ENCODE results near the gene VTI1B.
"Not testable (repeated sequence)": the region's sequence is repeated elsewhere in the genome, so short reads cannot be mapped to it uniquely, and the experiment has no call there.

Gene VTI1B

GRCh38 chr14:67674480-67675218 is at the start of gene VTI1B:
Gene VTI1B, minus strand, starts transcription at chr14:67674632. Its CDS starts 143 bp downstream, at chr14:67674489.
- DNase-seq, result peak; percentile 74

GRCh38 chr14:67722293-67722692 is 47.9 kb upstream of the VTI1B start:
- DNase-seq, result no peak

GRCh38 chr14:67721875-67722274 is 47.4 kb upstream of the VTI1B start:
- no peak for DNase-seq

GRCh38 chr14:67719866-67720265 is 45.4 kb upstream of the VTI1B start:
- DNase-seq, result no peak

DNA sequence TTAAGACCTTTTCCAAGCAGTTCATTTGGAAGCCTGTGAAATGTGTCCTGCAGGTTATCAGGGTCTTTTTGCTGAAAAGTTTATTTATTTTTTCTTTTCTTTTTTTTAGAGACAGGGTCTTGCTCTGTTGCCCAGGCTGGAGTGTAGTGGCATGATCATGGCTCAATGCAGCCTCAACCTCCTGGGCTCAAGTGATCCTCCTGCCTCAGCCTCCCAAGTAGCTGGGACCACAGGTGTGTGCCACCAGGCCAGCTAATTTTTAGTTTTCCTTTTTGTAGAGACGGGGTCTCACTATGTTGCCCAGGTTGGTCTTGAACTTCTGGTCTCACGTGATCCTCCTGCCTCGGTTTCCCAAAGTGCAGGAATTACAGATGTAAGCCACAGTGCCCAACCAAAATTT is 45.0 kb upstream of the VTI1B start:
- not testable (repeated sequence) for DNase-seq

- no peak for DNase-seq
Measured at GRCh38 chr14:67718265-67718664, 43.8 kb upstream of the VTI1B start.

DNA sequence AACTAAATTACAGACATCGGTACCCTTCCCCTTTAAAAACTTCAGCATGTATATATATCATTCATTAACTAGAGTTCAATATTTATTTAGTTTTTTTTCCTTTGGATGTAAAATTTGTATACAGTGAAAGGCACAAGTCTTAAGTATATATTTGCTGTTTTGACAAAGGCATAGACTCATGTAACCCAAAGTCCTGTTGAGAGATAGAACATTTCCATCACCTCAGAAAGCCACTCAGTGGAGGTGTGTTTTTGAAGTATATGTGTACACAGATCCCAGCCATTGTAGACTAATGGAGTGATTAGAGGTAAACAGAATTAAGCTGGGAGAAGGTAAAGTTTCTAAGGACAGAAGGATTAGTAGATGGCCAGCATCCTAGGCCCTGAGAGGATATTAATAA is 42.6 kb upstream of the VTI1B start:
- DNase-seq, result no peak

GRCh38 chr14:67710209-67710608 is 35.8 kb upstream of the VTI1B start:
- DNase-seq, result no peak

DNA sequence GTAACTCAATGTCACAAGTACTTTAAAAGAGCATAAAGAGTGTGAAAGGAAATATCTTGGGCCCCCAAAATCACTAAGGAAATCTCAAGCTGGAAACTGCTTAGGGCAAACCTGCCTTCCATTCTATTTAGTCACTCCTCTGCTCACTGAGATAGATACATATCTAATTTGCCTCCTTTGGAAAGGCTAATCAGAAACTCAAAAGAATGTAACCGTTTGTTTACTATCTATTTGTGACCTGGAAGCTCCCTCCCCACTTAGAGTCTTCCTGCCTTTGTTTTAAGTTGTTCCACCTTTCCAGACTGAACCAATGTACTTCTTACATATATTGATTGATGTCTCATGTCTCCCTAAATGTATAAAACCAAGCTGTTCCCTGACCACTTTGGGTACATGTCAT is 35.4 kb upstream of the VTI1B start:
- not testable (repeated sequence) for DNase-seq

GRCh38 chr14:67709346-67709745 is 34.9 kb upstream of the VTI1B start:
- DNase-seq, result not testable (repeated sequence)

GRCh38 chr14:67705211-67705610 is 30.8 kb upstream of the VTI1B start:
- no peak for DNase-seq

- DNase-seq, result no peak
Measured at GRCh38 chr14:67704484-67705089, 30.2 kb upstream of the VTI1B start.

DNA sequence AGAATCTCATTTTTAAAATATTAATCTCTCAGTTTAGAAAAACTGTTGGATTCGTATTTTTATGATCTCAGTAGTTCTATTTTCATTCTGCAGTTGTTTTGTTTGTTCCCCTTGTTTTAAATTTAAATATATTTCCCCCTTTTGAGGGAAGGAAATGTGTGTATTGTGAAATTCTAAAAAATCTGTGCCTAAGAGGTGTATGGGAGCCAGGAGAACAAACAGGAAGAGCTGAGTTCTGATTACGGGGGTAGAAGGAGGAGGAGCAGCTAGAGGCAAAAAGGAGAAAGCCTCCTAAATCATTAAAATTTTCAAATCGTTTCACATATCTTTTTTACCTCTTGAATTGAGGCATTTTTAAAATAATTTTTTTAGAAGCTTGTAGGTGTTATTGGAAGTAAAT is 29.6 kb upstream of the VTI1B start:
- no peak for DNase-seq

DNA sequence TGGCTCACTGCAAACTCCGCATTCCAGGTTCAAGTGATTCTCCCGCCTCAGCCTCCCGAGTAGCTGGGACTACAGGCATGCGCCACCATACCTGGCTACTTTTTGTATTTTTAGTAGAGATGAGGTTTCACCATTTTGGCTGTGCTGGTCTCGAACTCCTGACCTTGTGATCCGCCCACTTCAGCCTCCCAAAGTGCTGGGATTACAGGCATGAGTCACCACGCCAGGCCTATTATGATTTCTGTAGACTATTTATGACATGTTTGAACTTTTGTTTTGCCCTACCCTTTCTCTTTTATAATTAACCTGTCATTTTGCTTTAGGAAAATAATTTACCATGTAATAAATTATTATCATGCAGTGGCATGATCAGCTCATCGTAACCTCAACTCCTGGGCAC is 27.1 kb upstream of the VTI1B start, which contains the start of gene RDH12:
Gene RDH12 (plus strand): TSS at position 395 of the 400 bp plus-strand sequence. CDS start 20,757 bp downstream, outside the sequence.
- DNase-seq, result not testable (repeated sequence)

GRCh38 chr14:67698179-67698578 is 23.7 kb upstream of the VTI1B start:
- DNase-seq, result no peak

DNA sequence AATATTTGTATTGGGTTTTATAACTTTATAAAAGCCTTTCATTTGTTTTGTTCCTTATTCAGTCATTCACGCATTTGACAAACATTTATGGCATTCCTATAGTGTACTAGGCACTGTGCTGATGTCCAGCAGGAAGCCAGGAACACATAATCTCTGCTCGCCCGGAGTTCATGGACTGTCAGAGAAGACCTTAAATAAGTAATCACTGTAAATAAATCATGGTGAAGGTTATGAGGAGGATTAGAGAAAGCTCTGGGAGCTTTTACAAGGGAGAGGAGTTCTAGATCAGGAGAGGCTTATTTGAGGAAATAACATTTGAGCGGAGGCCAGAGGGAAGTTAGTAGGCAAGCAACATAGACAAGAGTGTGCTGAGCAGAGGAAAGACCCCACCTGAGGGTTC is 22.6 kb upstream of the VTI1B start:
- DNase-seq, result no peak

DNA sequence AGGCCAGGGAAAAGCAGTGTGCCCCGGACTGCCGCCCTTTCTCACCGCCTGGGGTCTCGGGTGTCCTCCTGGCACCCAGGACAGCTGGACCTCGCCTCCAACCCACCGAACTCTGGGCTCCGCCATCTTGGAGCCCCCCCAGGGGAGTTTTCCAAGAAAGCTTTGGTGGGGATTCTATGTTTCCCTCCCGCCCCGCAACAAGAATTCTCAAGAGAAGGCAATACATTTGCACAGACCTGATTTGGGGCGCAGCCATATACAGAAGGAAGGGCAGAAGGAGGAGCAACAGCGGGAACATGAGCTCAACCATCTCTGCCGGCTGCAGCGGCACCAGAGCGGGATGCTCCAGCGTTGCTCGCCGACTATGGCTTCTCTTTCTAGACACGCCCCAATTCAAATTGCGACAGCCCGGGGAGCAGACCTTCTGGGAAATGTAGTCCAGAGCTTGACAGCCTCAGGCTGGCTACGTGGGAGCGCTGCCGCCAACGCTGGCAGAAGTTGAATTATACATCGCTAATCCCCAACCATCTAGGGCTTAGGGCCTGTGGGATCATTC is 21.0 kb upstream of the VTI1B start, which contains the start of gene RDH11:
Gene RDH11 (minus strand): TSS at position 371 of the 556 bp plus-strand sequence. CDS start 61 bp downstream, at position 310.
- peak; percentile 72 for DNase-seq

GRCh38 chr14:67694791-67695393 is 20.5 kb upstream of the VTI1B start:
- peak; percentile 54 for DNase-seq

DNA sequence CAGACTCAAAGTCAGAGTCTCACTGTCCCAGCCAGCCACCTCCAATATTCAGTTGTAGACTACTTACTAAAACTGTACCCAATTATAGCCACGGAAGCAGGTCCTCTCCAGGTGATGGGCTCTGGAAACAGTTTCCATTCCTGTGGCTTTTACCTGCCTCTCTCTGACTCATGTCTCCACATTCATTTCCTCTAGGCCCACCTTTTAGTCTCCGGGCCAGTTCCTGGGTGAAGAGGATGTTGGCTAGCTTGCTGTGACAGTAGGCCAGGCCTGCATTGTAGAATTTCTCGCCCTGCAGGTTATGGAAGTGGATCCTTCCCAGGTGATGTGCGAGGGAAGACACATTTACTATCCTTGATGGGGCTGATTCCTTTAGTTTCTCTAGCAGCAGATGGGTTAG is 15.6 kb upstream of the VTI1B start:
- DNase-seq, result no peak

GRCh38 chr14:67683842-67684241 is 9.4 kb upstream of the VTI1B start:
- no peak for DNase-seq

DNA sequence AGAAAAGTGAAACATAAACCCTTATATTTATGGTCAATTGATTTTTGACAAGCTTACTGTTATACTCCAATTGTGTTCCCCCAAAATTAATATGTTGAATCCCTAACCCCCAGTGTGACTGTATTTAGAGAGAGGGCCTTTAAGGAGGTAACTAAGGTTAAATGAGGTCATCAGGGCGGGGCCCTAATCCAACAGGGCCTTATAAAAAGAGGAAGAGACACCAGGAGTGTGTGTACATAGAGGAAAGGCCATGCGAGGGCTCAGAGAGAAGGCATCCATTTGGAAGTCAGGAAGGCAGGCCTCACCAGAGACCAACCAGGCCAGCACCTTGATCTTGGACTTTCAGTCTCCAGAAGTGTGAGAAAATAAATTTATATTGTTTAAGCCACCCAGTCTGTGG is 6.5 kb upstream of the VTI1B start:
- DNase-seq, result no peak

DNA sequence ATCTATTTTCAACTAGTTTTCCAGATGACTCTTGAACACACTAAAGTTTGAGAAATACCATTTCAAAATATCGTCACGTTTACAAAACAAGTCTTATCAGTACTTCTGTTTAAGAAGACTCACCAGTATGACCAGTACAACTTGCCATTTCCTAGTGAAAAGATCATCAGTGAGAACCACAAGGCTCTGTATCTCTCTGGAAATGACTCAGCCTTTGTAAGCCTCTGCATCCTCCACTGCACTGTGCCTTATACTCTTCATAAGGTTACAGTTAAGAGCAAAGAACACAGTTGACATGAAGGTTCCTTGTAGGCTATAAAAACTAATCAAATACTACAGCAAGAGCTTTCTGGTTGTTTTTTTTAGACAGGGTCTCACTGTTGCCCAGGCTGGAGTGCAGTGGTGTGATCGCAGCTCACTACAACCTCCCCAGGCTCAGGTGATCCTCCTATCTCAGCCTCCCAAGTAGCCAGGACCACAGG is 5.7 kb upstream of the VTI1B start:
- DNase-seq, result no peak

GRCh38 chr14:67679006-67679405 is 4.6 kb upstream of the VTI1B start:
- no peak for DNase-seq

GRCh38 chr14:67675219-67675582 is 769 bp upstream of the VTI1B start:
- DNase-seq, result no peak
